ENCODE results near the gene SLC10A6.

SLC10A6 gene

GRCh38 chr4:86818211-86818610, 31.0 kb downstream of the SLC10A6 start:
- H3K9ac ChIP-seq (ENCODE audit: low read depth, low read length, poor library complexity, severe bottlenecking) = no peak overlapping the region

GRCh38 chr4:86816501-86817273, 32.5 kb downstream of the SLC10A6 start:
- H3K9ac ChIP-seq (ENCODE audit: low read depth, low read length, poor library complexity, severe bottlenecking) = no peak overlapping the region
- H3K36me3 ChIP-seq (ENCODE audit: insufficient read depth, low read length) = no peaks in the 10 kb centered on the region
- H3K4me1 ChIP-seq (ENCODE audit: insufficient read depth, low read length, poor library complexity, severe bottlenecking) = no peaks in the 10 kb centered on the region
- H3F3A ChIP-seq (ENCODE audit: low read depth) = no peaks in the 10 kb centered on the region
- TF ChIP-seq EZH2phosphoT487 (IDR thresholded peaks at IDR 0.05; ENCODE audit: borderline replicate concordance) (no peak), CTCF (conservative IDR thresholded peaks at IDR 0.05; ENCODE audit: low read length) (no peak)
- no peak overlapping the region for H3K4me3 ChIP-seq (ENCODE audit: low read length, poor library complexity, severe bottlenecking)
- H3K79me2 ChIP-seq (ENCODE audit: insufficient read depth, low read length) = no peaks in the 10 kb centered on the region
- no peaks in the 10 kb centered on the region for H3K9me2 ChIP-seq (replicated peaks; ENCODE audit: low read depth, low read length)
- no peaks in the 10 kb centered on the region for H3K27me3 ChIP-seq (ENCODE audit: insufficient read depth, low read length, poor library complexity, severe bottlenecking)
- no peak overlapping the region for H2AFZ ChIP-seq (ENCODE audit: low read length)
- no peak overlapping the region for H3K4me2 ChIP-seq (ENCODE audit: low read depth, low read length, poor library complexity, severe bottlenecking)
- H4K20me1 ChIP-seq (ENCODE audit: insufficient read depth, low read length, poor library complexity, severe bottlenecking) = no peaks in the 10 kb centered on the region
- H3K9me3 ChIP-seq (ENCODE audit: insufficient read depth, low read depth, low read length) = no peaks in the 10 kb centered on the region; the same call in 1 of the 2 replicates

More at GRCh38 chr4:86818211-86818610, 31.0 kb downstream of the SLC10A6 start:
- Histone ChIP-seq H3K4me2 (ENCODE audit: low read depth, low read length, poor library complexity, severe bottlenecking) (no peak overlapping the region), H3K4me3 (ENCODE audit: low read length, poor library complexity, severe bottlenecking) (no peak overlapping the region), H3K9me2 (replicated peaks; ENCODE audit: low read depth, low read length) (no peaks in the 10 kb centered on the region), H3K9me3 (ENCODE audit: insufficient read depth, low read depth, low read length) (no peaks in the 10 kb centered on the region; the same call in 1 of the 2 replicates), H3K36me3 (ENCODE audit: insufficient read depth, low read length) (no peaks in the 10 kb centered on the region), H3K27me3 (ENCODE audit: insufficient read depth, low read length, poor library complexity, severe bottlenecking) (no peaks in the 10 kb centered on the region), H2AFZ (ENCODE audit: low read length) (no peak overlapping the region), H3F3A (ENCODE audit: low read depth) (no peaks in the 10 kb centered on the region), H4K20me1 (ENCODE audit: insufficient read depth, low read length, poor library complexity, severe bottlenecking) (no peaks in the 10 kb centered on the region), H3K4me1 (ENCODE audit: insufficient read depth, low read length, poor library complexity, severe bottlenecking) (no peaks in the 10 kb centered on the region), H3K79me2 (ENCODE audit: insufficient read depth, low read length) (no peaks in the 10 kb centered on the region)
- TF ChIP-seq CTCF (conservative IDR thresholded peaks at IDR 0.05; ENCODE audit: low read length) (no peak), EZH2phosphoT487 (IDR thresholded peaks at IDR 0.05; ENCODE audit: borderline replicate concordance) (no peak)

GRCh38 chr4:86815653-86816052, 33.5 kb downstream of the SLC10A6 start:
- H3F3A ChIP-seq (ENCODE audit: low read depth) = no peaks in the 10 kb centered on the region
- no peaks in the 10 kb centered on the region for H3K27me3 ChIP-seq (ENCODE audit: insufficient read depth, low read length, poor library complexity, severe bottlenecking)
- no peak overlapping the region for H3K9ac ChIP-seq (ENCODE audit: low read depth, low read length, poor library complexity, severe bottlenecking)
- H3K9me3 ChIP-seq (ENCODE audit: insufficient read depth, low read depth, low read length) = no peaks in the 10 kb centered on the region; the same call in 1 of the 2 replicates
- no peak overlapping the region for H3K4me2 ChIP-seq (ENCODE audit: low read depth, low read length, poor library complexity, severe bottlenecking)
- no peak overlapping the region for H3K4me3 ChIP-seq (ENCODE audit: low read length, poor library complexity, severe bottlenecking)
- H3K9me2 ChIP-seq (replicated peaks; ENCODE audit: low read depth, low read length) = no peaks in the 10 kb centered on the region
- no peak overlapping the region for H2AFZ ChIP-seq (ENCODE audit: low read length)
- no peaks in the 10 kb centered on the region for H3K4me1 ChIP-seq (ENCODE audit: insufficient read depth, low read length, poor library complexity, severe bottlenecking)
- H3K79me2 ChIP-seq (ENCODE audit: insufficient read depth, low read length) = no peaks in the 10 kb centered on the region
- H4K20me1 ChIP-seq (ENCODE audit: insufficient read depth, low read length, poor library complexity, severe bottlenecking) = no peaks in the 10 kb centered on the region
- TF ChIP-seq CTCF (conservative IDR thresholded peaks at IDR 0.05; ENCODE audit: low read length) (no peak), EZH2phosphoT487 (IDR thresholded peaks at IDR 0.05; ENCODE audit: borderline replicate concordance) (no peak)
- no peaks in the 10 kb centered on the region for H3K36me3 ChIP-seq (ENCODE audit: insufficient read depth, low read length)
